PC-9 (cell line): ENCODE data around the gene GJB4.

ENCODE experiments used
- CTCF ChIP-seq: fragments of 200-600 bp; sonication (generic); conservative IDR thresholded peaks from 2 replicates; pipeline ENCODE4 v1.6.1; 2017; ENCODE audit warnings: mixed run types, antibody characterized with exemption, mild to moderate bottlenecking, moderate library complexity
- EZH2 ChIP-seq: fragments of 200-600 bp; sonication (generic); IDR thresholded peaks from 2 replicates; pipeline ENCODE4 v1.8.0; 2017; ENCODE audit warnings: antibody characterized with exemption, low read depth

- no peak for TF ChIP-seq CTCF
- TF ChIP-seq EZH2, result no peak
These were observed 13.9 kb upstream of the GJB4 start for GRCh38 chr1:34745666-34746065.
